Activated naive CD4-positive, alpha-beta T cell (primary cell): ENCODE measurements around the gene RPL4.
"Not testable (repeated sequence)": the region's sequence is repeated elsewhere in the genome, so short reads cannot be mapped to it uniquely, and the experiment has no call there.

Experiments used
- DNase-seq, 4 experiments: peaks; one replicate each; lab custom pipeline; 2025; lab: John Stamatoyannopoulos, UW

The RPL4 gene

GRCh38 chr15:66504563-66505429, at the start of gene RPL4, which contains the start of gene ZWILCH:
RPL4 (minus strand) TSS chr15:66504855; CDS start chr15:66504790, 65 bp downstream.
ZWILCH (plus strand) TSS chr15:66505326; CDS start chr15:66505339, 13 bp downstream.
- DNase-seq: peak; percentile 53 to 76 (median 64)

DNA sequence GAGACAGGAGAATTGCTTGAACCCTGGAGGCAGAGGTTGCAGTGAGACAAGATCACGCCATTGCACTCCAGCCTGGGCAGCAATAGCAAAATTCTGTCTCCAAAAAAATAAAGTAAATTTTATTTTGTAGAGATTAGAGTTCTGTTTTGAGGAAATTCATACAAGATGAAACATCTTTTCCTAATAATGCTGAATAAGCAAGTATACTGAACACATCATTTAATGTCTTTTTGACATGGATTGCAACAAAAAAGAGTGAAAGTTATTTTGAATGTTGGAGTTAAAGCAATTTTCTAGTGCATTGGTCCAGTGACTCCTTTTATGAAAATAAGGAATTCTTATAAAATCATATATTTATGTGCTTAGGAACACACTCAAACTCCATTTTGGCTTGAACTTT, 40.6 kb upstream of the RPL4 start:
- no peak for DNase-seq

DNA sequence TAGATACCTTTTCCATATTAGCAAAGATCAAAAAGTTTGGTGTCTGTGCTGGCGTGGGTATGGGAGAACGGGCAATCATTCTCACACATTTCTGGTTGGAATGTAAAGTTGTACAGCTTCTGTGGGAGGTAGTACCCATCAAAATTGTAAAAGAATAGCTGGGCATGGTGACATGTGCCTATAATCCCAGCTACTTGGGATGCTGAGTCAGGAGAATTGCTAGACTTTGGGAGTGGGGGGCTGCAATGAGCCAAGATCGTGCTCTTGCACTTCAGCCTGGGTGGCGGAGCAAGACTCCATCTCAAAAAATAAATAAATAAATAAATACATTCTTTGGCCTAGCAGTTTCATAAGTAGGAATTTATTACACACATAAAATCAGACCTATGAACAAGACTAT, 38.2 kb upstream of the RPL4 start:
- no peak for DNase-seq

DNA sequence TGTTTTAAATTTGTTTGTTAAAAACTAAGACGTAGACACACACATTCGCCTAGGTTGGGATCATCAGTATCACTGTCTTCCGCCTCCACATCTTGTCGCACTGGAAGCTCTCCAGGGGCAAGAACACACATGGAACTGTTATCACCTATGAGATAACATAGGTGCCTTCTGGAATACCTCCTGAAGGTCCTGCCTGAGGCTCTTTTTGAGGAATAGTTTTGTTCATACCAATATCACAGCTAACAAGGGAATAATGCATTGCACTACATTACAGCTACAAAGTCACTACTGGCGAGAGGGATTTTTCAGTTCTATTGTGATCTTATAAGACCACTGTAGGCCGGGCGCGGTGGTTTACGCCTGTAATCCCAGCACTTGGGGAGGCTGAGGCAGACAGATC, 30.4 kb upstream of the RPL4 start:
- no peak for DNase-seq

- no peak for DNase-seq
Observed at GRCh38 chr15:66524838-66525237, 20.2 kb upstream of the RPL4 start.

DNA sequence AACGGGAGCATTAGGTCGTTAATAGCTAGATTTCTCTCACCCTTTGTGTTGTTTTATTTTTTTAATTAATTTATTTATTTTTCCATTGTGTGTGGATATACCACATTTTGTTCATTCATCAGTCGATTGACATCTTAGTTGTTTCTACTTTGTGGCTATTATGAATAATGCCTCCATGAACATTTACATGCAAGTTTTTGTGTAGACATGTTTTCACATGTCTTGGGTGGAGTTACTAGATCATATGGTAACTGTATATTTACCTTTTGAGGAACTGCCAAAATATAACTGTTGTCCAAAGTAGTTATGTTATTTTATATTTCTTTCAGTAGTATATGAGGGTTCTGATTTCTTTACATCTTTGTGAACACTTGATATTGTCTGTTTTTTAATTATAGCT, 19.3 kb upstream of the RPL4 start:
- no peak for DNase-seq

- DNase-seq: no peak
Observed at GRCh38 chr15:66515901-66516322, 11.3 kb upstream of the RPL4 start.

DNA sequence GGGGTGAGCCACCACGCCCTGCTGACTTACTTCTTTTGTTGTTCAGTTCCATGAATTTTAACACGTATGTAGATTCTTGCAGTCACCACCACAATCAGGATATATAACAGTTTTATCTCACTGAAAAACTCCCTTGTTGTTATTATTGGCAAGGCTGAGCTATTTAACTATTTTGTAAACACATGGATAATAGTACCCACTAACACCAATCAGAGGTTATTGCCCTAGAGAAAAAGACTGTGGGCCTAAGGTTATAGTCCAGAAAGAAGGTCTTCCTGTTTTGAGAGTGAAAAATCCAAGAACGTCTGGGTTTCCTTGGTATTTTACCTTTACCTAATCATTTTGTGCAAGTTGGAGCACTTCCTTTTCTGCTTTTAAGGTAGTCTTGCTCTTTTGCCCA, 9.9 kb upstream of the RPL4 start:
- DNase-seq: no peak

GRCh38 chr15:66508293-66508883, 3.7 kb upstream of the RPL4 start:
- no peak for DNase-seq

DNA sequence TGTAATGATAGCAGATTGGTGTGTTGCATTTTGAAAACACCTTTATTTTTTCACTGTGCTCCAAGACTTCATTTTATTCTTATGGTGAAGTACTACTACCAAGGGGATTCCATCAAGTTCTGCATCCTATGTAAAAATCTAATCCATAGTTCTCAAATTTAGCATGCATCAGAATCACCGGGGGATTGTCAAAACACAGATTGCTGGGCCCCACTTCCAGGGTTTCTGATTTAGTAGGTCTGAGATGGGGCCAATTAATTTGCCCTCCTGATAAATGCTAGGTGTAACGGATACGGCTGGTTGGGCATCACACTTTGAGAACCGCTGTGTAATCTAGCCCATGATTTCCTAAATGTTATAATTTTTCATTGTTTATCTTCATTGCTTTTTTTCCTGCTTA, 1.2 kb upstream of the RPL4 start:
- no peak for DNase-seq

- DNase-seq: no peak
Observed at GRCh38 chr15:66505430-66505811, 766 bp upstream of the RPL4 start.

DNA sequence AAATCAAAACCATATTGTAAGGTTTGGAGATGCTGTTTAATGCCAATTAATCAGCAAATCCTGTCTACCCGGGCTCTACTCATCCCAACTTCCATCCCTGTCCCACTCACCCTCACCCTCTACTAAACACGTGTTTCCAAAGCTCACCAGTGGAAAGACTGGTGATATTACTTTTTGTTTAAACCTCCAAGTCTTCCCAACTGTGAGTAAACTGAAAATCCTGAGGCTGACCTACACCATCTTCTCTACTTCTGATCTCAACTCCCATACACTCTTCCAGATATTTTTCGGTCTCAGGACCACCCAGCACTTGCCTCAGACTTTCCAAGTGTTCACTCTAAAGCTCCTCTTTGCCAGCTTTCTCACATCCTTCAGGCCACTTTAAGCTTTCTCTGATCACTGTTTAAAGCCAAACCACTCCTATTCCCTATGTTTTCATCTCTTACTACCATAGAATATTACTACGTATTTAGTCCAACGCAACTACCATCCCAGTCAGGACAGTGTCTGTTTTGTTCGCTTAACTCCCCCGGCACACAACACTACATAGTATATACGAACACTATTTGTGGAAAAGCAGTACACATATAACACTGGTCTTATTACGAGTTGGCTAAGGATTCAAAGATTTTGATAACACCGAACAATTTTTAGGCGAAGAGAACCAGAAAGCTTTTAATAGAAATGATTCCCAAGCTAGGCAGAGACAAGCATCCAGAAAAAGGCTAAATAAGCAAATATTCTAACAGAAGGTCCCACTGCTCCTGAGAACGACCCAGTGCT, 684 bp downstream of the RPL4 start:
- no peak for DNase-seq

DNA sequence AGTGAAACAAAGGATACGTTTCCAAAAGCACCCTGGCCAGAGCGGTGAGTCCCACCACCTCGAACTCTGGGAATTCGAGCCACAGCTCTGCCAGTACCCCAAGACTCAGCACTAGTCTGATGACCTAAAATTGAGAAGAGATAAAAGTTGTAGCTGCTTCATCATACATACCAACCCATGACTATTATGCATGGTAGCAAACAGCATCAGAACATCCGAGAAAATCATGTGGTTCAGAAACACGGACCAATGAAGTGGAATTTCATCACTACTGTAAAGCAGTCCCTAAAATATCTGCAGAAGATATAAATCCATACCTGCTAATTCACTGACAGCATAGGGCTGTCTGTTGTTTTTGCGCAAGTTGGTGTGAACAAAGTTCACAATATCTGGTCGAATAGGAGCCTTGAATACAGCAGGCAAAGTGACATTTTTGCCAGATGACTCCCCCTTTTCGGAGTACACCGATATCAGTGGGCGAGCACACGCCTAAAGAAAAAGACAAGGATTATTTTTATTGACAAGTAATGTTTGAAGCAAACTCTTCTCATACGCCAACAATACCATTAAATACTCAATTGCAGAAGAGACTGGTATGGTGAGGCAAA, 1.5 kb downstream of the RPL4 start:
- DNase-seq: not testable (repeated sequence)

GRCh38 chr15:66502491-66502890, 2.2 kb downstream of the RPL4 start:
- DNase-seq: no peak

DNA sequence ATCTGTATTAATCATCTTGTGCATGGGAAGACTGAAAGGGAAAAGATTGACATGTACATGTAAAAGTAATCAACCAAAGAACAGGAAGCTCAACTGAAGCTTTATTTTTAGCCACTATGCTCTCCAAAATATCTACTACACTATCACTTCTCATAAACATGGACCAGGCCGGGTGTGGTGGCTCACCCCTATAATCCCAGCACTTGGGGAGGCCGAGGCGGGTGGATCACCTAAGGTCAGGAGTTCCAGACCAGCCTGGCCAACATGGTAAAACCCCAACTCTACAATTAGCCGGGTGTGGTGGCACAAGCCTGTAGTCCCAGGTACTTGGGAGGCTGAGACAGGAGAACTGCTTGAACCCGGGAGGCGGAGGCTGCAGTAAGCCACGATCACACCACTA, 4.3 kb downstream of the RPL4 start:
- DNase-seq: not testable (repeated sequence)

DNA sequence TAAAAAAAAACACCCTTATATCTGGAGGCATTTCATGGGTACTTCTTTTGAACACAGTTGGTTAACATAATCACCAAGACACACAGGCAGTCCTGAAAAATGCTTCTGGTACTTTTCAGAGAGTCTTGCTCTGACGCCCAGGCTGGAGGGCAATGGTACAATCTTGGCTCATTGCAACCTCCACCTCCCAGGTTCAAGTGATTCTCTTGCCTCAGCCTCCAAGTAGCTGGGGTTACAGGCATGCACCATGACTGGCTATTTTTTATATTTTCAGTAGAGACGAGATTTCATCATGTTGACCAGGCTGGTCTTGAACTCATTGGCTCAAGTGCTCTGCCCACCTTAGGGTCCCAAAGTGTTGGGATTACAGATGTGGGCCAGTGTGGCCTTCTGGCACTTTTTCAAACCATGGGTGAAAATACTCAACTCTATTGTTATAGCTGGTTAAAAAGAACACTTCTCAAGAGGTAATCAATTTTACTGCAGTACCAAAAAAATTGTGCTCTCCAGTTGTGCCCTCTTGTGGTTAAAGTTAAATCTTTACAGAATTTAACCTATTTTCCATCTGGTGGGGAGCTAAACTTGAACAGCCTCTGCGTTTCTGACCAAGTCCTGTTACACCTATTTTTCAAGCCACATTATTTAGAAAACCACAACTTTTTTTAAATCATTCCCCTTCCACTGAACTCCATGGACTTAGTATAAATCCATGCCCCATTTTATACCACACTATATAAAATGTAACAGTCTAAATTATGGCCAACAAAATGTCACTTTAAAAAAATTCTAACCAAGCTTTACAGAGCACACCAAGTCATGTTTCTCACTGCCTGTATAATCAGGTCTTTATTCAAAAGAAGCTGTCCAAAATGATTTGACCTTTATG, 5.9 kb downstream of the RPL4 start:
- DNase-seq: no peak

- DNase-seq: peak; percentile 96 to 98 (median 98)
Observed at GRCh38 chr15:66497502-66498455, 6.9 kb downstream of the RPL4 start, which contains the start of gene SNAPC5. SNAPC5 (minus strand) TSS chr15:66497762; CDS start chr15:66497731, 31 bp downstream.

DNA sequence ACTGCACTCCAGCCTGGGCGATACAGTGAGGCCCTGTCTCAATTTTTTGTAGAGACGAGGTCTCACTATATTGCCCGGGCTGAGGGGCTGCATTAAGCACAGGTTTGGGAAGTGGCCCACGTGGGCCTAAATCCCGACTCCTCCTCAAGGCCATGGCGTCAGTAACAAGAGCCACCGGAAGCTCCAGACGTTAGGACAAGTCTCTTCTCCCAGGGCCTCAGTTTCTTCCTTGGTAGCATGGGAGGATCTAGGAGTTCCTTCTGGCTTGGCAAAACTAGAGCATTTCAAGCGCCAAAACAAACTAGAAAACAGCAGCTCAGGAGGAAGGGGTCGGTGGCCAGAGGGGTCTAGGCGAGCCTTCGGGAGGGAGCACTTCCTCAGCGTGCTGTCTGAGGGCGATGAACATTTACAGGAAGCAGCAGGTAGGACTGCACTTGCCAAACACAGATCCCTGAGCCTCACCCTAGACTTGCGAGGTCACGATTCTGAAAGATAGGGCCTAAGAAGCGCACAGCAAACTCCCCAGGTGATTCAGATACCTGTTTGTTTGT, 7.6 kb downstream of the RPL4 start:
- no peak for DNase-seq

DNA sequence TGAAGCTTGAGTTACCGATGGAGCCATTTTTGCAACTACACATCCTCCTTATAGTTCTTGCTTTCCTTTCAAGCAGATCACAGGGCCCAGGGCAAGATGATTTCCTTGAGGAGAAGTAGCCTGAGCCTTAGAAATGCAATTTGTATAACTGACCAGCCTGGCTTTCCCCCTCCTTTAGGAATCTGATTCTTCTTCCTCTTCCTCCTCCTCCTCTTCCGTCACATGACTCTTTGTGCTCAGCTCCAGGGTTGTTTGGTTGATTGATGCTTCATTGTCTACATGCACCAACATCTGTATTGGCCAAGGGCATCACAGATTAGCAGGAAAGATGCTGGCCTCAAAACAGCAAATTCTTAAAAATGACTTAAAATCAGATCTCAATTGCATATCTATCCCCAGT, 10.4 kb downstream of the RPL4 start:
- DNase-seq: no peak

GRCh38 chr15:66491846-66492245, 12.8 kb downstream of the RPL4 start:
- DNase-seq: no peak
